Cortex of kidney (tissue), 1 donor: ENCODE measurements around the gene P2RX6.

Experiments
- DNase-seq: peaks from one replicate; lab custom pipeline; 2025; lab: John Stamatoyannopoulos, UW

P2RX6 gene

DNA sequence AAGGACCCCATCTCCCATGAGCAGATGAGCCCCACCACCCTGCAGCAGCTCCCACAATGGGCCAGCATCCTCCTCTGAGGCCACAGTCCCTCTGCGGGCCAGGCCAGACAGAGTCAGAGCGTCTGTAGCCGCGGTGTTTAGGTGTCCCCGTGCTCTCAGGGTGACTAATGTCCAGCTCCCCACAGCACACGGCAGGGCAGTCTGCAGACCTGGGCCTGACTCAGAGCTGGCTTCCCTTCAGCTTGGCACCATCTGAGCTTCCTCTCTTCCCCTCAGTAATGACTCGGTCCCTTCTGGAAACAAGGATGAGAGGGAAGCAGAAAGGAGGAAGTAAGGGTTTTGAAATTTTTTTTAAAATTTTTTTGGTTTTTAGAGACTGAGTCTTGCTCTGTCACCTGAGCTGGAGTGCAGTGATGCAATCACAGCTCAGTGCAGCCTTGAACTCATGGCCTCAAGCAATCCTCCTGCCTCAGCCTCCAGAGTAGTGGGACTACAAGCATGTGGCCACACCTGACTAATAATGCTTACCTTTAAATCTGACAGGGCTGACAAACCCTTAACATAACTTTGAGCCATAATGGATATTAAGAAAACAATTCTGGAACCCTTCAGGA lies 59.2 kb downstream of the P2RX6 start:
- no peak for DNase-seq

DNA sequence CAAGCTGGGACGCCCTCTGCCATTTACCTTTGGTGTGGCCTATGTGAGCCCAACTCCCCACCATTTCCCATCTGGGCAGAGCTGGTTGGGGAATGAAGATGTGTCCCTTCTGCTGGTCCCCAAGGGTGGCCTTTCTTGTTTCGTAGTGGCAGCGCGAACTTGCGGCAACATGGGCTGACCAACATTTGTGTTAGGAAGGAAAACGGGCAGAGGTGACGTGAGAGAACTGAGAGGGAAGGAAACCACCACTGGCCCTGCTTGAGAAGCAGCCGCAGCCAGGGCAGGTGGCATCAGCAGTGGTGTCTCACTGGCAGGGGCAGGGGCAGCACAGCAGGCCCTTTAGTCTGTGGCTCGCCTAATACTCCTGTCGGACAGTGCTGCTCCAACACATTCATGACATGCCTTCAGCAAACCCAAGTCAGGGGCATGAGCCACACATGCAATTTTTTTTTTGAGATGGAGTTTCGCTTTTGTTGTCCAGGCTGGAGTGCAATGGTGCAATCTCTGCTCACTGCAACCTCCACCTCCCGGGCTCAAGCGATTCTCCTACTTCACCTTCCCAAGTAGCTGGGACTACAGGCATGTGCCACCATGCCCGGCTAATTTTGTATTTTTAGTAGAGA lies 60.7 kb downstream of the P2RX6 start:
- DNase-seq = no peak

DNA sequence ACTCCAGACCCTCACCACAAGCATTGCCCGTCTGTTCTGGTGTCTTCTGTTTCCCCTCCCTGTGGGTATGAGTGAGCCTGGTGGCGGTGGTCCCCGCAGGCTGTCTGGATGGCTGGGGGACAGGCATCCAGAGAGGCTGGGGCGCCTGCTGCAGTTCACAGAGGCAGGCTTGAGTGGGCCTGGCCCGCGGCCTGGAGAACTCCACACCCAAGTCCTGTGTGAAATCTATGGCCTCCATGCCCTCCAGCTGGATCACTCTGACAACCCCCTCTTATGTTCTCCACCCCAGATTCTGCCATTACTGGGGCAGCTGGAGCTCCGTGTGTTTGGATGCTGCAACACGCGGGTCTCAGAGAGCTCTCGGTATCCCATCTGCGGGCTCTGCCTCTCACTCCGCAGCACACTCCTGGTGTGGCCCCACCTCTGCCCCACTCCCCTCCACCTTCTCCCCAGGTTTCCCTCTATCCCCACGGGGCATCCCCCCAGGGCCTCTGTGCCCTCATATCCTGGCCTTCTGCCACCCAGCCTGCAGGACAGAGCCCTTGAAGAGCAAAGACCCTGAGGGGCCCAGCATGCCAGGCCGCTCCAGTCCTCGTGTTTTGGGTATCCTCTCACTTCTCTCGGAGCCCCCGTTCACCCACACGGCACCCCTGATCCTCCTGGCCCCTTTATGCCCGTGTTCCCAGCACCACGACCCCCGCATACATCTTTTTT lies 62.1 kb downstream of the P2RX6 start:
- DNase-seq = no peak
